Measurements from ENCODE around the gene COQ8A. TPM values are rescaled to one million over a fixed set of nuclear protein-coding genes. Genes with fewer than 3 reads are reported as not detected.

The COQ8A gene
- total RNA-seq, 1 donor: 14.1 TPM

GRCh38 chr1:226984521-226985238, 44.6 kb downstream of the COQ8A start:
- DNase-seq (ENCODE audit: insufficient read length, low spot score, missing footprints): peak; percentile 77
- no peaks in the 10 kb centered on the region for H3K79me2 ChIP-seq (ENCODE audit: insufficient read depth, low read length)
- H3K4me2 ChIP-seq (ENCODE audit: insufficient read depth, low read length): no peak overlapping the region
- H3K27me3 ChIP-seq (ENCODE audit: insufficient read depth, low read length): no peaks in the 10 kb centered on the region
- H3K36me3 ChIP-seq (ENCODE audit: insufficient read depth, low read length): no peaks in the 10 kb centered on the region
- H2AFZ ChIP-seq (ENCODE audit: low read length): no peak overlapping the region
- H3K4me1 ChIP-seq (ENCODE audit: insufficient read depth, low read length): no peaks in the 10 kb centered on the region
- H3K4me3 ChIP-seq (ENCODE audit: insufficient read depth, low read length): no peak overlapping the region
- no peaks in the 10 kb centered on the region for H4K20me1 ChIP-seq (ENCODE audit: insufficient read depth, low read length)
- no peaks in the 10 kb centered on the region for H3K9me3 ChIP-seq (ENCODE audit: low read depth, low read length)
- no peak overlapping the region for H3K27ac ChIP-seq (ENCODE audit: low read depth, low read length)
- TF ChIP-seq, protein P1, sequence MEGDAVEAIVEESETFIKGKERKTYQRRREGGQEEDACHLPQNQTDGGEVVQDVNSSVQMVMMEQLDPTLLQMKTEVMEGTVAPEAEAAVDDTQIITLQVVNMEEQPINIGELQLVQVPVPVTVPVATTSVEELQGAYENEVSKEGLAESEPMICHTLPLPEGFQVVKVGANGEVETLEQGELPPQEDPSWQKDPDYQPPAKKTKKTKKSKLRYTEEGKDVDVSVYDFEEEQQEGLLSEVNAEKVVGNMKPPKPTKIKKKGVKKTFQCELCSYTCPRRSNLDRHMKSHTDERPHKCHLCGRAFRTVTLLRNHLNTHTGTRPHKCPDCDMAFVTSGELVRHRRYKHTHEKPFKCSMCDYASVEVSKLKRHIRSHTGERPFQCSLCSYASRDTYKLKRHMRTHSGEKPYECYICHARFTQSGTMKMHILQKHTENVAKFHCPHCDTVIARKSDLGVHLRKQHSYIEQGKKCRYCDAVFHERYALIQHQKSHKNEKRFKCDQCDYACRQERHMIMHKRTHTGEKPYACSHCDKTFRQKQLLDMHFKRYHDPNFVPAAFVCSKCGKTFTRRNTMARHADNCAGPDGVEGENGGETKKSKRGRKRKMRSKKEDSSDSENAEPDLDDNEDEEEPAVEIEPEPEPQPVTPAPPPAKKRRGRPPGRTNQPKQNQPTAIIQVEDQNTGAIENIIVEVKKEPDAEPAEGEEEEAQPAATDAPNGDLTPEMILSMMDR (IDR thresholded peaks at IDR 0.05; ENCODE audit: extremely low read depth, low read depth, low read length): no peak

DNA sequence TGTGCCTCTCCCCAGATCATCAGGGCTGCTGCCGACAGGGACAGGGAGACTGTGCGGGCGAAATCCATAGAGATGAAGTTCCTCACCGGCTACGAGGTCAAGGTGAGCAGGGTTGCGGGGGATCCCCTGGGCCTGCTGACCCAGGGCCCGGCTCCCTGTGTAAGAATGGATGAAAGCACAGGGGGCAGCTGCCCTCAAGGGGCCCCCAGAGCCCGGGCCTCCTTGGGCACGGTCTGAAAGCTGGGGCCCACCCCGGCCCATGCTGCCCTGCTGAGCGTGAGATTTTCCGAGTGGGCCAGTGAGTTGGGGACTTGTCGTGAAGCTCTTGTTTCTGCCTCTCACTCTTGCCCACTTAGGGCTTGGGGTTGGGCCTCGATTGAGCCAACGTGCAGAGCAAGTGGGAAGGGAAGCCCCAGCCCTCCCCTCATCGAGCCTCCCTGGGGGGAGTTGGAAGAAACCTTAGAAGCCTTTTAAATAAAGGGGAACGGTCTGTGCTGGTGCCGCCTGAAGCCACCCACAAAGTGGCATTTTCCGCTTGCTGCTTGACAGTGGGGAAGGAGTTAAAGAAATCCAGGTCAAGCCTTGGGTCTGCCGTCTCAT, 45.2 kb downstream of the COQ8A start:
- Histone ChIP-seq H3K27me3 (ENCODE audit: insufficient read depth, low read length) (no peaks in the 10 kb centered on the region), H4K20me1 (ENCODE audit: insufficient read depth, low read length) (no peaks in the 10 kb centered on the region), H3K4me1 (ENCODE audit: insufficient read depth, low read length) (no peaks in the 10 kb centered on the region), H3K4me2 (ENCODE audit: insufficient read depth, low read length) (no peak overlapping the region), H3K9me3 (ENCODE audit: low read depth, low read length) (no peaks in the 10 kb centered on the region), H2AFZ (ENCODE audit: low read length) (no peak overlapping the region), H3K4me3 (ENCODE audit: insufficient read depth, low read length) (no peak overlapping the region), H3K36me3 (ENCODE audit: insufficient read depth, low read length) (no peaks in the 10 kb centered on the region), H3K79me2 (ENCODE audit: insufficient read depth, low read length) (no peaks in the 10 kb centered on the region), H3K27ac (ENCODE audit: low read depth, low read length) (no peak overlapping the region)
- TF ChIP-seq, protein P1 (IDR thresholded peaks at IDR 0.05; ENCODE audit: extremely low read depth, low read depth, low read length): no peak
- DNase-seq (ENCODE audit: insufficient read length, low spot score, missing footprints): peak; percentile 70

DNA sequence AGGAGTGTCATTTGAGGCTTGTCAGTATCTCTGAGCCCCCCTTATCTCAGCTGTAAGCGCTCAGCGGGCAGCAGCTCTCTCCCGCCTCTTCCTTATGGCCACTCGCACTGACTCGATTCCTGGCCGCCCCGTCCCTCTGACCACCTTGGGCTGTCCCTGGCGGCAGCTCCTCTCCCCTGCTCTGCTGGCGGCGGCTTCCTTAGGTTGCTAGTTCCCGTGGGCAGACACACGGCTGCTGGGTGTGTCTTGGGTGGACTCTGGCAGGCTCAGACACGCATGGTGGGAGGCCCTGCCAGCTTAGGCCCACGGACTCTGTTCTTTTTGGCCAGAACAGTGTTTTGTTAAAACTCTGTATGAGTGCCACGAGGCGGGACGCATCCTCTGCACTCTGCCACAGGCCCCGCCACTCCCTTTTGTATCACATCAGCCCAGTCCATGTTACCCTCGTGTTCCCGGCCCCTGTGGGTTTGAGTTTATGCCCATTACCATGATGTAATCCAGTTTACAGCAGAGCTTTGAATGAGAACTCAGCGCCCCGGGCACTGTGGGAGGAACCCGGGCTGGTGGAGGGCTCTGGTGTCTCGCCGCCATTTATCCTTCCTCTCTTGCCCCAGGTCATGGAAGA, 45.9 kb downstream of the COQ8A start:
- Histone ChIP-seq H3K79me2 (ENCODE audit: insufficient read depth, low read length) (no peaks in the 10 kb centered on the region), H4K20me1 (ENCODE audit: insufficient read depth, low read length) (no peaks in the 10 kb centered on the region), H3K27me3 (ENCODE audit: insufficient read depth, low read length) (no peaks in the 10 kb centered on the region), H3K9me3 (ENCODE audit: low read depth, low read length) (no peaks in the 10 kb centered on the region), H2AFZ (ENCODE audit: low read length) (no peak overlapping the region), H3K36me3 (ENCODE audit: insufficient read depth, low read length) (no peaks in the 10 kb centered on the region), H3K4me2 (ENCODE audit: insufficient read depth, low read length) (no peak overlapping the region), H3K4me3 (ENCODE audit: insufficient read depth, low read length) (no peak overlapping the region), H3K4me1 (ENCODE audit: insufficient read depth, low read length) (no peaks in the 10 kb centered on the region), H3K27ac (ENCODE audit: low read depth, low read length) (no peak overlapping the region)
- TF ChIP-seq, protein P1 (IDR thresholded peaks at IDR 0.05; ENCODE audit: extremely low read depth, low read depth, low read length): no peak
- DNase-seq (ENCODE audit: insufficient read length, low spot score, missing footprints): no peak

Measured in osteoblast (primary cell).